ENCODE measurements around the gene MEGF11.
"Not testable (repeated sequence)": the region's sequence is repeated elsewhere in the genome, so short reads cannot be mapped to it uniquely, and the experiment has no call there.

The MEGF11 gene

DNA sequence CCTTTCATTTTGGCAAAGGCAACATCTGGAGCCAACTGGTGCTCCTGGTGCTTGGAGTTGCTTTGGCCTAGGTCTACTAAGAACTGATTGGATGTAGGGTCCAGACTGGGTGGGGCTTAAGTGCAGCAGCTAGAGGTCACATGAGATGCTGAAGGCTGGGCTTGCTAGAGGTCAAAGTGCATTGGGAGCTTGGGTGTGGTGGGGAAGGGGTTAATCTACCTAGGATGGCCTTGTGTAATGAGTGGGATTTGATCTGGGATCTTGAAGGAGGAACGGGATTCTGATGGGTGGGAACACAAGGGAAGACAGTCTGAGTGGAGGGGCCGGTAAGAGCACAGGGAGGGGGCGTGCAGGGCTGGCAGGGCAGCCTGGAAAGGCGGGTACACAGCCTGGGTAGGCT lies 258.7 kb downstream of the MEGF11 start:
- no peaks in the 10 kb centered on the region for H3K9me3 Mint-ChIP-seq
- H3K27ac Mint-ChIP-seq = peak overlapping the region in 1 of 2 donors; percentile 58
- no peak for ATAC-seq
- DNase-seq = no peak
- H3K27me3 Mint-ChIP-seq = peaks cover 55% of the 10 kb centered on the region
- no peak overlapping the region for H3K4me3 Mint-ChIP-seq
- no peaks in the 10 kb centered on the region for H3K4me1 Mint-ChIP-seq

DNA sequence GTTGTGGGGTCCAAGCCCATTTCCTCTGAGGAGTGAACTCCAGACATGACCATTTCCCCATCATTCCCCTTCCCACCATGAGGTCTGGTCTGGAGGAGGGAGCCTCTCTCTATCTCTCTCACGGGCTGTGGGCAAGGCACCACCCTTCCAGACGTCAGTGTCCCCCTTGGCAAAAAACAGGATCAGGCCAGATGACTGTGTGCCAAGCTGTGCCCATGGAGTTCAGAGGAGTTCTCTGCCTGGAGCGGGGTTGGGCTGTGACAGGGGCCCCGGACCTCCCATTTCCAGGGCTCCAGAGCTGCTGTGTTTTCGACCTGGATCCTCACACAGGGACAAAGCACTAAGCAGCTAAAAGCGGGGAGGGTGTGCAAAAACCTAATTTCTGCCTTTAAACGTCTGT lies 259.8 kb downstream of the MEGF11 start:
- Mint-ChIP-seq H3K4me1 (no peaks in the 10 kb centered on the region), H3K27ac (peak overlapping the region in 1 of 2 donors; percentile 60), H3K27me3 (peaks cover 61% of the 10 kb centered on the region), H3K9me3 (no peaks in the 10 kb centered on the region), H3K4me3 (no peak overlapping the region)
- DNase-seq (no peak), ATAC-seq (no peak)

- ATAC-seq = no peak
- Mint-ChIP-seq H3K4me1 (no peaks in the 10 kb centered on the region), H3K27me3 (peaks cover 65% of the 10 kb centered on the region), H3K4me3 (no peak overlapping the region), H3K27ac (no peak overlapping the region), H3K9me3 (no peaks in the 10 kb centered on the region)
- DNase-seq = no peak
These were observed 260.3 kb downstream of the MEGF11 start for GRCh38 chr15:65993236-65993635.

DNA sequence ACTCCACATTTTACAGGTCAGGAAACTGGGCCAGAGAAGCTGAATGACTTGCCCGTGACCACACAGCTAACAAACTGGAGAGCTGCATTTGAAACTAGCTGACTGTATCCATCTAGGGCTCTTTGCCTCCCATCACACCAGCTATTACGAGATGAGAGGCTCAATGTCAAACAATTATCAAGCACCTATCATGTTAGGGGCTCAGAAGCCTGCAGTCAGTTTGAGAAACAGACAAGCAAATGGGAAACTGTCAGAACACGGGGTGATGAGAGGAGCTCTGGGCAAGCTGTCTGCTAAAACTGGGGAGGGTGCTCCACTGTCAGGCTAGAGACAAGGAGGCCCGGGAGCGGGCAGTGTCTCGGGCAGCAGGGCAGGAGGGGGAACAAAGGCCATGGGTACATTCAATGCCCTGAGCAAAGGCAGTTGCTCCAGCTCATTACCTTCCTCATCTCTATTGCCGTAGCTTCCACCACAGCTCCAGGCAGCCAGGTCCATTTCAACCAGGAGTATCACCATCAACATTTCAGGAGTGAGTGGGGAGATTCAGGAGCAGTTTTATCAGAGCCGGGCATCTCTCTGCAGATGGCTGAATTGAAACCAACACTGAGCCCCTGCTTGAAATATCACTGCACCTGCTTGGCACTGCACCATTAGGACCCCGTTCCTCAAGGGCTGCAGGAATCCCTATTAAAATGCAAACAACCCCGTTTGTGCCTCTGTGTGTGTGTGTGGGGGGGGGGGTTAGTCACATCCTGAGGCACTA lies 261.6 kb downstream of the MEGF11 start:
- DNase-seq = no peak
- H3K9me3 Mint-ChIP-seq = no peaks in the 10 kb centered on the region
- no peak for ATAC-seq
- no peak overlapping the region for H3K4me3 Mint-ChIP-seq
- no peak overlapping the region for H3K27ac Mint-ChIP-seq
- H3K4me1 Mint-ChIP-seq = no peaks in the 10 kb centered on the region
- peaks cover 70% of the 10 kb centered on the region for H3K27me3 Mint-ChIP-seq

GRCh38 chr15:65990298-65990981 lies 263.1 kb downstream of the MEGF11 start:
- Mint-ChIP-seq H3K27ac (no peak overlapping the region), H3K27me3 (peaks cover 70% of the 10 kb centered on the region), H3K9me3 (no peaks in the 10 kb centered on the region), H3K4me3 (no peak overlapping the region), H3K4me1 (no peaks in the 10 kb centered on the region)
- ATAC-seq (no peak), DNase-seq (no peak)

- no peak overlapping the region for H3K27ac Mint-ChIP-seq
- no peak for DNase-seq
- H3K4me1 Mint-ChIP-seq = peaks cover 11% of the 10 kb centered on the region
- H3K27me3 Mint-ChIP-seq = peaks cover 57% of the 10 kb centered on the region
- no peak for ATAC-seq
- no peaks in the 10 kb centered on the region for H3K9me3 Mint-ChIP-seq
- H3K4me3 Mint-ChIP-seq = no peak overlapping the region
These were observed 266.4 kb downstream of the MEGF11 start for GRCh38 chr15:65987100-65987499.

- Mint-ChIP-seq H3K4me3 (no peak overlapping the region), H3K27me3 (peaks cover 51% of the 10 kb centered on the region)
These were observed 267.1 kb downstream of the MEGF11 start for GRCh38 chr15:65986416-65986815.

DNA sequence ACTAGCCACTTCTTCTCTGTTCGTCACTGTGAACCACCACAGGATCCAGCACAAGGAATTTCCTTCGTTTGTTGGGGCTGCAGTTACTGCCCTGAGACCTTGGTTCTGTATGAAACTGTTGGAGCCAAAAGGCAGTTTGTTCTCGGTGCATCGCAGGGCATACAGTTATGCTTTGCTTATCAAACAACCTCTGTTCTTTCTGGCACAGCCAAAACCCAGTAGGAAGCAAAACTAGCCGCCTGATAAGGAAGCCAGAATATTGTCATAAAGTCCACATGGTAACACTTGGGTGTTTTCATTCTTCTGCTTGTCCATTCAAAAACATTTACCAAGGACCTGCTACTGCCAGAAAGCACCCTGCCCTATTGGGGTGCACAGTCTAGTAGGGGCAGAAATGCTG lies 268.2 kb downstream of the MEGF11 start:
- ATAC-seq (no peak), DNase-seq (no peak)
- H3K9me3 Mint-ChIP-seq = no peaks in the 10 kb centered on the region
- H3K4me1 Mint-ChIP-seq = peaks cover 17% of the 10 kb centered on the region
- H3K27me3 Mint-ChIP-seq = peaks cover 41% of the 10 kb centered on the region
- H3K4me3 Mint-ChIP-seq = no peak overlapping the region
- no peak overlapping the region for H3K27ac Mint-ChIP-seq

More at GRCh38 chr15:65986416-65986815, 267.1 kb downstream of the MEGF11 start:
- Mint-ChIP-seq H3K27ac (no peak overlapping the region), H3K9me3 (no peaks in the 10 kb centered on the region), H3K4me1 (peaks cover 15% of the 10 kb centered on the region)
- ATAC-seq (no peak), DNase-seq (no peak)

GRCh38 chr15:65982627-65983322 lies 270.8 kb downstream of the MEGF11 start:
- DNase-seq (no peak), ATAC-seq (no peak)
- Mint-ChIP-seq H3K4me3 (peak overlapping the region; percentile 44 to 82), H3K4me1 (peaks cover 17% of the 10 kb centered on the region), H3K9me3 (no peaks in the 10 kb centered on the region), H3K27ac (peak overlapping the region in 1 of 2 donors; percentile 67), H3K27me3 (peaks cover 26% of the 10 kb centered on the region)

- H3K9me3 Mint-ChIP-seq = no peaks in the 10 kb centered on the region
- H3K27ac Mint-ChIP-seq = peak overlapping the region in 1 of 2 donors; percentile 71
- ATAC-seq (peak; percentile 95), DNase-seq (peak; percentile 54 to 58)
- H3K4me3 Mint-ChIP-seq = peak overlapping the region; percentile 44 to 82
- peaks cover 17% of the 10 kb centered on the region for H3K4me1 Mint-ChIP-seq
- H3K27me3 Mint-ChIP-seq = peaks cover 27% of the 10 kb centered on the region
These were observed 271.5 kb downstream of the MEGF11 start for GRCh38 chr15:65981837-65982626.

GRCh38 chr15:65980824-65981456 lies 272.6 kb downstream of the MEGF11 start:
- ATAC-seq (no peak), DNase-seq (no peak)
- Mint-ChIP-seq H3K4me1 (peaks cover 17% of the 10 kb centered on the region), H3K9me3 (no peaks in the 10 kb centered on the region), H3K27ac (no peak overlapping the region), H3K27me3 (peaks cover 27% of the 10 kb centered on the region), H3K4me3 (no peak overlapping the region)

DNA sequence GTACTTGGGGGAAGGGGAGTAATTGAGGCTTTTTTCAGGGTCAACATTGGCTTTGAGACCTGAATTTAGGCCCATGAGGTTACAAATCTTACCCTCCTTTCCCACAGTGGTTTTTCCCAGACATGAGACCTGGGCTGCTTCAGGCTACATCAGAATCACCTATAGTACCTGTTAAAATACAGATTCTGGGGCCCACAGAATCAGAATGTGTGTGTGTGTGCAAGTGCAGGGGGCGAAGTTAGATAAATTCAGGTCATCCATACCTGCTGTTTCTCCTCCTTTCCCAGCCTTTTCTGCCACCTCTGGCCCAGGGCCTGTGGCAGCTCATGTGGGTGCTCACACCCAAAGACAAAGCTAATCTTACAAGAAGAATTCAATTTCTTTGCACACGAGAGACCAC lies 273.7 kb downstream of the MEGF11 start:
- ATAC-seq (no peak), DNase-seq (no peak)
- Mint-ChIP-seq H3K27ac (peak overlapping the region in 1 of 2 donors; percentile 63), H3K4me1 (peaks cover 17% of the 10 kb centered on the region), H3K9me3 (no peaks in the 10 kb centered on the region), H3K27me3 (peaks cover 32% of the 10 kb centered on the region), H3K4me3 (no peak overlapping the region)

- peaks cover 17% of the 10 kb centered on the region for H3K4me1 Mint-ChIP-seq
- H3K27ac Mint-ChIP-seq = no peak overlapping the region
- no peaks in the 10 kb centered on the region for H3K9me3 Mint-ChIP-seq
- no peak overlapping the region for H3K4me3 Mint-ChIP-seq
- DNase-seq (no peak), ATAC-seq (no peak)
- peaks cover 33% of the 10 kb centered on the region for H3K27me3 Mint-ChIP-seq
These were observed 274.2 kb downstream of the MEGF11 start for GRCh38 chr15:65979316-65979715.

- no peak for ATAC-seq
- Mint-ChIP-seq H3K4me3 (no peak overlapping the region), H3K9me3 (no peaks in the 10 kb centered on the region), H3K27ac (no peak overlapping the region), H3K4me1 (peaks cover 16% of the 10 kb centered on the region), H3K27me3 (peaks cover 34% of the 10 kb centered on the region)
- DNase-seq = no peak
These were observed 275.4 kb downstream of the MEGF11 start for GRCh38 chr15:65978110-65978509.

GRCh38 chr15:65976196-65976595 lies 277.4 kb downstream of the MEGF11 start:
- H3K9me3 Mint-ChIP-seq, ATAC-seq, DNase-seq, H3K27ac Mint-ChIP-seq, H3K4me1 Mint-ChIP-seq, H3K4me3 Mint-ChIP-seq: not testable (repeated sequence)
- H3K27me3 Mint-ChIP-seq = peaks cover 42% of the 10 kb centered on the region

Measured in stimulated activated naive CD8-positive, alpha-beta T cell treated with anti-CD3 and anti-CD28 coated beads, Interleukin-15, amount 100 ng/mL, for 72 hours (primary cell).